IMR-90 (cell line): ENCODE results near the gene JPH3. TPM values are rescaled to one million over a fixed set of nuclear protein-coding genes. Genes with fewer than 3 reads are reported as not detected.

Source experiments
- ATAC-seq: fragments of 200-7000 bp; cut with Tn5 transposase; 2 replicates; pipeline ENCODE4 v1.9.1; 2020; ENCODE audit warnings: low read depth, mild to moderate bottlenecking, moderate library complexity
- BruUV-seq: library from RNA; stranded (reverse); fragments of 400-500 nt; replicated peaks from 2 replicates; lab custom pipeline; 2021; lab: Mats Ljungman, UMichigan
- CTCF ChIA-PET: fragments of 300-600 bp; formaldehyde crosslinking; extraction: SDS; loops from one replicate; lab custom pipeline; 2021; ENCODE audit warnings: antibody characterized with exemption; lab: Yijun Ruan, JAX
- POLR2A ChIA-PET: fragments of 300-600 bp; sonication (Branson Sonifier 250); formaldehyde crosslinking; loops from one replicate; lab custom pipeline; 2022; ENCODE audit warnings: antibody characterized with exemption; ENCODE audit not compliant: unreplicated experiment; lab: Charles Lee
- DNase-seq: peaks from one replicate; pipeline ENCODE4 v3.0.0; 2013
- H2AFZ ChIP-seq: replicated peaks from 2 replicates; pipeline ENCODE3; 2013; ENCODE audit warnings: low read length, mild to moderate bottlenecking; ENCODE audit not compliant: poor library complexity
- H2AK5ac ChIP-seq: 2 replicates; pipeline ENCODE4 v1.6.1; 2013; ENCODE audit warnings: low read depth, low read length, inconsistent platforms
- H2AK9ac ChIP-seq: replicated peaks from 2 replicates; pipeline ENCODE3; 2013; ENCODE audit warnings: mild to moderate bottlenecking, low read depth, low read length, moderate library complexity; ENCODE audit not compliant: poor library complexity
- H2BK120ac ChIP-seq: 2 replicates; pipeline ENCODE4 v1.6.1; 2013; ENCODE audit warnings: low read depth, low read length, inconsistent platforms
- H2BK15ac ChIP-seq: 3 replicates; pipeline ENCODE4 v1.6.1; 2013; ENCODE audit warnings: low read depth, low read length, inconsistent platforms
- H2BK20ac ChIP-seq: 2 replicates; pipeline ENCODE4 v1.6.1; 2013; ENCODE audit warnings: low read depth, mild to moderate bottlenecking, inconsistent platforms, low read length, moderate library complexity
- H2BK5ac ChIP-seq: 2 replicates; pipeline ENCODE4 v1.6.1; 2013; ENCODE audit warnings: mild to moderate bottlenecking, low read depth, low read length, inconsistent platforms; ENCODE audit not compliant: poor library complexity, severe bottlenecking
- H3K14ac ChIP-seq: replicated peaks from 2 replicates; pipeline ENCODE4 v1.6.1; 2013; ENCODE audit warnings: low read depth, low read length, inconsistent platforms
- H3K18ac ChIP-seq: 2 replicates; pipeline ENCODE4 v1.6.1; 2013; ENCODE audit warnings: low read depth, low read length, control low read depth
- H3K23ac ChIP-seq: 2 replicates; pipeline ENCODE4 v1.6.1; 2013; ENCODE audit warnings: low read depth, low read length, inconsistent platforms
- H3K27ac ChIP-seq: 2 replicates; pipeline ENCODE4 v1.5.1; 2013; ENCODE audit warnings: mild to moderate bottlenecking, control low read depth, low read length; ENCODE audit not compliant: insufficient read depth
- H3K27me3 ChIP-seq: 2 replicates; pipeline ENCODE4 v1.6.1; 2013; ENCODE audit warnings: low read length; ENCODE audit not compliant: control insufficient read depth, insufficient read depth
- H3K36me3 ChIP-seq: 2 replicates; pipeline ENCODE4 v1.6.1; 2013; ENCODE audit warnings: low read length, mixed read lengths; ENCODE audit not compliant: control insufficient read depth, insufficient read depth
- H3K4ac ChIP-seq: 2 replicates; pipeline ENCODE4 v1.6.1; 2013; ENCODE audit warnings: low read depth, low read length, inconsistent platforms
- H3K4me1 ChIP-seq: 2 replicates; pipeline ENCODE4 v1.6.1; 2013; ENCODE audit warnings: low read length, mixed read lengths; ENCODE audit not compliant: control insufficient read depth, insufficient read depth
- H3K4me2 ChIP-seq: 2 replicates; pipeline ENCODE4 v1.6.1; 2013; ENCODE audit warnings: low read depth, mild to moderate bottlenecking, control low read depth, low read length, moderate library complexity
- H3K4me3 ChIP-seq: 2 replicates; pipeline ENCODE4 v1.5.1; 2013; ENCODE audit warnings: low read depth, mild to moderate bottlenecking, control low read depth, low read length, moderate library complexity; ENCODE audit not compliant: insufficient read depth
- H3K56ac ChIP-seq: 2 replicates; pipeline ENCODE4 v1.6.1; 2013; ENCODE audit warnings: low read length, inconsistent platforms; ENCODE audit not compliant: insufficient read depth; ENCODE audit errors: extremely low read depth
- H3K79me1 ChIP-seq, 2 experiments: 2 replicates each; pipeline ENCODE4 v1.6.1; 2013; ENCODE audit warnings: low read length in 2 of 2, inconsistent platforms in 1 of 2, low read depth in 1 of 2
- H3K9ac ChIP-seq: 2 replicates; pipeline ENCODE4 v1.6.1; 2013; ENCODE audit warnings: low read depth, low read length, control low read depth
- H3K9me1 ChIP-seq: 2 replicates; pipeline ENCODE4 v1.6.1; 2013; ENCODE audit warnings: low read length, inconsistent platforms; ENCODE audit not compliant: insufficient read depth
- H3K9me3 ChIP-seq: 2 replicates; pipeline ENCODE4 v1.6.1; 2013; ENCODE audit warnings: low read length; ENCODE audit not compliant: control insufficient read depth, insufficient read depth
- H4K20me1 ChIP-seq: 2 replicates; pipeline ENCODE4 v1.6.1; 2013; ENCODE audit warnings: low read length, inconsistent platforms; ENCODE audit not compliant: insufficient read depth
- H4K5ac ChIP-seq: 2 replicates; pipeline ENCODE4 v1.6.1; 2013; ENCODE audit warnings: mild to moderate bottlenecking, low read depth, low read length, control low read depth
- H4K8ac ChIP-seq, 2 experiments: 2 replicates each; pipeline ENCODE4 v1.6.1; 2013; ENCODE audit warnings: low read depth in 2 of 2, low read length in 2 of 2, control low read depth in 1 of 2, inconsistent platforms in 1 of 2
- H4K91ac ChIP-seq: 2 replicates; pipeline ENCODE4 v1.6.1; 2013; ENCODE audit warnings: low read depth, low read length, inconsistent platforms; ENCODE audit not compliant: insufficient read depth
- CHD1 ChIP-seq: IDR thresholded peaks from 2 replicates; pipeline ENCODE4 v1.6.1; 2012; ENCODE audit warnings: low read depth, low read length, improper control_type of control experiment
- FOS ChIP-seq: fragments of 150-350 bp; IDR thresholded peaks from 2 replicates; pipeline ENCODE4 v1.6.1; 2016; ENCODE audit warnings: low read depth, low read length
- MAFK ChIP-seq: IDR thresholded peaks from 2 replicates; pipeline ENCODE4 v1.6.1; 2012; ENCODE audit warnings: low read depth, low read length, improper control_type of control experiment
- MAZ ChIP-seq: IDR thresholded peaks from 2 replicates; pipeline ENCODE4 v1.6.1; 2012; ENCODE audit warnings: low read depth, mild to moderate bottlenecking, low read length, improper control_type of control experiment, moderate library complexity, borderline replicate concordance
- MXI1 ChIP-seq: IDR thresholded peaks from 2 replicates; pipeline ENCODE4 v1.6.1; 2012; ENCODE audit warnings: low read depth, mild to moderate bottlenecking, low read length, moderate library complexity, borderline replicate concordance
- NFE2L2 ChIP-seq: fragments of 150-350 bp; IDR thresholded peaks from 2 replicates; pipeline ENCODE4 v1.6.1; 2016; ENCODE audit warnings: low read depth, mild to moderate bottlenecking, low read length
- POLR2A ChIP-seq: IDR thresholded peaks from 2 replicates; pipeline ENCODE4 v1.6.1; 2012; ENCODE audit warnings: mild to moderate bottlenecking, low read depth, low read length
- RAD21 ChIP-seq: IDR thresholded peaks from 2 replicates; pipeline ENCODE4 v1.6.1; 2012; ENCODE audit warnings: low read length, improper control_type of control experiment
- SMC3 ChIP-seq: fragments of 150-350 bp; IDR thresholded peaks from 2 replicates; pipeline ENCODE4 v1.6.1; 2016; ENCODE audit warnings: low read depth, mild to moderate bottlenecking, antibody characterized with exemption, low read length, moderate library complexity
- WGBS, 2 experiments: methylation state at CpG; one replicate each; pipeline versions ENCODE4 v1.1.5 to v1.1.7; 2013; ENCODE audit warnings: missing lambda C conversion rate in 2 of 2; ENCODE audit not compliant: insufficient read length in 1 of 2; ENCODE audit errors: extremely low coverage in 2 of 2; 5-methylcytosine and 5-hydroxymethylcytosine counted together
- dilution Hi-C: fragments of 300-500 bp; cut with HindIII; formaldehyde crosslinking; loops from one replicate; pipeline ENCODE4 v1.14.3; 2018; ENCODE audit warnings: low sequenced_read_pairs; ENCODE audit not compliant: unreplicated experiment
- in situ Hi-C: fragments of 300-500 bp; cut with MboI; formaldehyde crosslinking; loops from 3 replicates; pipeline ENCODE4 v1.14.3; 2019; ENCODE audit warnings: low sequenced_read_pairs, inconsistent platforms, mixed read lengths
- intact Hi-C: fragments of 100-400 bp; cut with micrococcal nuclease; formaldehyde crosslinking; loops from 2 replicates; pipeline ENCODE4 v1.10.0; 2022
- polyA plus RNA-seq, 3 experiments: library from polyadenylated mRNA; depleted of rRNA; stranded (reverse); fragments of >200 nt; gene quantifications; 2 replicates each; pipeline ENCODE4 v1.2.3, GENCODE V29; 2012; ENCODE audit warnings: low replicate concordance in 1 of 3
- total RNA-seq: library from RNA; depleted of rRNA; stranded (reverse); fragments of >200 nt; gene quantifications from 2 replicates; pipeline ENCODE4 v1.2.3, GENCODE V29; 2012
- TF ChIP-seq, protein P1 (sequence below): fragments of 150-350 bp; IDR thresholded peaks from 2 replicates; pipeline ENCODE4 v1.6.1; 2017; ENCODE audit warnings: mild to moderate bottlenecking, antibody characterized with exemption, low read length, low read depth
- TF ChIP-seq, protein P2 (sequence below): conservative IDR thresholded peaks from 2 replicates; pipeline ENCODE4 v1.5.1; 2012; ENCODE audit warnings: mild to moderate bottlenecking, low read depth, low read length, improper control_type of control experiment
- TF ChIP-seq, protein P3 (sequence below): fragments of 150-350 bp; IDR thresholded peaks from 2 replicates; pipeline ENCODE4 v1.6.1; 2016; ENCODE audit warnings: low read depth, mild to moderate bottlenecking, low read length, moderate library complexity, borderline replicate concordance

Gene JPH3
- total and polyA plus RNA-seq, 2 of the 4 experiments (the other 2 are of a cell fraction), result 0.03 TPM; not detected in 1

DNA sequence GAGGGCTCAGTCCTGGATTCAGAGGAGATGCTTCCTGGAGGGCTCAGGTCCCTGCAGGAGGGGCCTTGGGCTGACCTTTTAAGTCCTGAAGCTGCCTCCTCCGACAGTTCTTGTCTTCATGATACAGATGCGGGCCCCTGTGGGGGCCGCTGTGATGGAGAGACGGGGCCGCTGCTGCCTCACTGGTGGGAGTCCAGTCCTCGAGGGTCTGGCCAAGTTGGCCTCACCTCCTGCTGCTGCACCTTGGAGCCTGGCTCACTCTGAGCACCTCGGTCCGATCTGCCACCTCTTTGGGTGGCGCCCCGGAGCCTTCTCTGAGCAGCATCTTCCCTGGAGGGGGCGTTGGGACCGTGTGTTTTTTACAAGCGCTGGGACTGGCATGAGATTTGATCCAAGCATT lies 84.4 kb downstream of the JPH3 start:
- Histone ChIP-seq H3K4me2 (no peak overlapping the region), H2AFZ (no peak overlapping the region), H3K4ac (no peak overlapping the region), H4K8ac (no peak overlapping the region), H3K4me3 (no peak overlapping the region), H3K4me1 (peaks cover 7% of the 10 kb centered on the region), H2BK15ac (no peak overlapping the region), H3K9ac (no peak overlapping the region), H2BK5ac (no peak overlapping the region), H4K5ac (no peak overlapping the region), H3K79me1 (no peaks in the 10 kb centered on the region), H3K36me3 (no peaks in the 10 kb centered on the region), H4K20me1 (no peaks in the 10 kb centered on the region), H3K18ac (no peak overlapping the region), H3K27me3 (peaks cover 14% of the 10 kb centered on the region; the same call in 1 of the 2 replicates), H3K23ac (no peak overlapping the region), H4K91ac (no peak overlapping the region), H2BK20ac (no peak overlapping the region), H2BK120ac (no peak overlapping the region), H3K9me3 (no peaks in the 10 kb centered on the region), H3K27ac (no peak overlapping the region), H2AK5ac (no peak overlapping the region), H3K56ac (no peak overlapping the region), H3K9me1 (no peaks in the 10 kb centered on the region), H2AK9ac (no peak overlapping the region), H3K14ac (no peak overlapping the region)
- 82% methylated on average over 12 of the region's 13 CpGs; no CpG with 5 or more reads in 1 of the 2 experiments for WGBS, 2 experiments
- POLR2A ChIA-PET, result no interaction called here
- no TSS peak for BruUV-seq
- in situ Hi-C loops (no loop called here), intact Hi-C loops (no loop called here), dilution Hi-C loops (no loop called here)
- TF ChIP-seq POLR2A (no peak), FOS (no peak), MAZ (no peak), NFE2L2 (no peak), MAFK (no peak), MXI1 (no peak), CHD1 (no peak), RAD21 (no peak), SMC3 (no peak)
- TF ChIP-seq, protein P1, sequence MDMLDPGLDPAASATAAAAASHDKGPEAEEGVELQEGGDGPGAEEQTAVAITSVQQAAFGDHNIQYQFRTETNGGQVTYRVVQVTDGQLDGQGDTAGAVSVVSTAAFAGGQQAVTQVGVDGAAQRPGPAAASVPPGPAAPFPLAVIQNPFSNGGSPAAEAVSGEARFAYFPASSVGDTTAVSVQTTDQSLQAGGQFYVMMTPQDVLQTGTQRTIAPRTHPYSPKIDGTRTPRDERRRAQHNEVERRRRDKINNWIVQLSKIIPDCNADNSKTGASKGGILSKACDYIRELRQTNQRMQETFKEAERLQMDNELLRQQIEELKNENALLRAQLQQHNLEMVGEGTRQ, result no peak
- TF ChIP-seq, protein P2, sequence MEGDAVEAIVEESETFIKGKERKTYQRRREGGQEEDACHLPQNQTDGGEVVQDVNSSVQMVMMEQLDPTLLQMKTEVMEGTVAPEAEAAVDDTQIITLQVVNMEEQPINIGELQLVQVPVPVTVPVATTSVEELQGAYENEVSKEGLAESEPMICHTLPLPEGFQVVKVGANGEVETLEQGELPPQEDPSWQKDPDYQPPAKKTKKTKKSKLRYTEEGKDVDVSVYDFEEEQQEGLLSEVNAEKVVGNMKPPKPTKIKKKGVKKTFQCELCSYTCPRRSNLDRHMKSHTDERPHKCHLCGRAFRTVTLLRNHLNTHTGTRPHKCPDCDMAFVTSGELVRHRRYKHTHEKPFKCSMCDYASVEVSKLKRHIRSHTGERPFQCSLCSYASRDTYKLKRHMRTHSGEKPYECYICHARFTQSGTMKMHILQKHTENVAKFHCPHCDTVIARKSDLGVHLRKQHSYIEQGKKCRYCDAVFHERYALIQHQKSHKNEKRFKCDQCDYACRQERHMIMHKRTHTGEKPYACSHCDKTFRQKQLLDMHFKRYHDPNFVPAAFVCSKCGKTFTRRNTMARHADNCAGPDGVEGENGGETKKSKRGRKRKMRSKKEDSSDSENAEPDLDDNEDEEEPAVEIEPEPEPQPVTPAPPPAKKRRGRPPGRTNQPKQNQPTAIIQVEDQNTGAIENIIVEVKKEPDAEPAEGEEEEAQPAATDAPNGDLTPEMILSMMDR, result no peak
- TF ChIP-seq, protein P3, sequence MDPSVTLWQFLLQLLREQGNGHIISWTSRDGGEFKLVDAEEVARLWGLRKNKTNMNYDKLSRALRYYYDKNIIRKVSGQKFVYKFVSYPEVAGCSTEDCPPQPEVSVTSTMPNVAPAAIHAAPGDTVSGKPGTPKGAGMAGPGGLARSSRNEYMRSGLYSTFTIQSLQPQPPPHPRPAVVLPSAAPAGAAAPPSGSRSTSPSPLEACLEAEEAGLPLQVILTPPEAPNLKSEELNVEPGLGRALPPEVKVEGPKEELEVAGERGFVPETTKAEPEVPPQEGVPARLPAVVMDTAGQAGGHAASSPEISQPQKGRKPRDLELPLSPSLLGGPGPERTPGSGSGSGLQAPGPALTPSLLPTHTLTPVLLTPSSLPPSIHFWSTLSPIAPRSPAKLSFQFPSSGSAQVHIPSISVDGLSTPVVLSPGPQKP, result no peak
- ATAC-seq (no peak), DNase-seq (no peak)
- CTCF ChIA-PET, result no interaction called here
